GM12878 (cell line): ENCODE data around the gene PASK. TPM values are rescaled to one million over a fixed set of nuclear protein-coding genes. Genes with fewer than 3 reads are reported as not detected.

Experiments
- ATAC-seq: fragments of 200-7000 bp; cut with Tn5 transposase; 3 replicates; pipeline ENCODE4 v1.9.1; 2020; ENCODE audit warnings: mild to moderate bottlenecking, moderate library complexity
- BruUV-seq: library from RNA; stranded (reverse); fragments of 400-500 nt; replicated peaks from 2 replicates; lab custom pipeline; 2021; lab: Mats Ljungman, UMichigan
- CTCF ChIA-PET: fragments of 300-600 bp; sonication (Branson Sonifier 250); formaldehyde crosslinking; extraction: SDS; loops from one replicate; lab custom pipeline; 2021; ENCODE audit warnings: inconsistent platforms; lab: Yijun Ruan, JAX
- POLR2A ChIA-PET: fragments of 350-600 bp; formaldehyde crosslinking; extraction: SDS; loops from one replicate; lab custom pipeline; 2021; ENCODE audit warnings: inconsistent platforms; lab: Charles Lee
- RAD21 ChIA-PET: fragments of 300-600 bp; sonication (Branson Sonifier 250); formaldehyde crosslinking; loops from one replicate; lab custom pipeline; 2023; ENCODE audit warnings: antibody characterized with exemption; ENCODE audit not compliant: unreplicated experiment; lab: Charles Lee
- SMC1A ChIA-PET: fragments of 300-600 bp; sonication (Branson Sonifier 250); formaldehyde crosslinking; loops from one replicate; lab custom pipeline; 2023; ENCODE audit not compliant: unreplicated experiment, uncharacterized antibody; lab: Charles Lee
- DNase-seq: peaks from one replicate; pipeline ENCODE4 v3.0.0-alpha.2; 2011; ENCODE audit warnings: low read depth, low spot score
- FAIRE-seq: peaks from 3 replicates; lab custom pipeline; 2011; peaks lifted over from hg19 to GRCh38; lab: Jason Lieb, UNC
- H2AFZ ChIP-seq: 2 replicates; pipeline ENCODE4 v1.6.0; 2011; ENCODE audit warnings: low read depth, low read length, control low read depth; ENCODE audit not compliant: control insufficient read depth
- H3K27ac ChIP-seq: 2 replicates; pipeline ENCODE4 v1.5.1; 2011; ENCODE audit warnings: control low read depth; ENCODE audit not compliant: control insufficient read depth, insufficient read depth
- H3K27me3 ChIP-seq, 2 experiments: replicated peaks in 1 of 2; 2 replicates each; pipeline versions ENCODE4 v1.6.0 to v1.6.1; 2011; ENCODE audit warnings: low read length in 1 of 2; ENCODE audit not compliant: control insufficient read depth in 2 of 2, insufficient read depth in 2 of 2
- H3K36me3 ChIP-seq, 2 experiments: 2 replicates each; pipeline ENCODE4 v1.5.1; 2011; ENCODE audit warnings: low read length in 1 of 2; ENCODE audit not compliant: control insufficient read depth in 2 of 2, insufficient read depth in 2 of 2
- H3K4me1 ChIP-seq: 2 replicates; pipeline ENCODE4 v1.6.1; 2011; ENCODE audit warnings: mild to moderate bottlenecking, low read length, moderate library complexity, mixed read lengths; ENCODE audit not compliant: control insufficient read depth, insufficient read depth
- H3K4me2 ChIP-seq: 2 replicates; pipeline ENCODE4 v1.6.0; 2011; ENCODE audit warnings: control low read depth; ENCODE audit not compliant: control insufficient read depth, insufficient read depth
- H3K4me3 ChIP-seq: fragments of 200-600 bp; sonication (generic); 2 replicates; pipeline ENCODE4 v1.5.1; 2016
- H3K79me2 ChIP-seq: 2 replicates; pipeline ENCODE4 v1.6.0; 2011; ENCODE audit warnings: low read length; ENCODE audit not compliant: control insufficient read depth, insufficient read depth
- H3K9ac ChIP-seq: 2 replicates; pipeline ENCODE4 v1.8.0; 2011; ENCODE audit warnings: low read length, control low read depth, mixed read lengths; ENCODE audit not compliant: control insufficient read depth, insufficient read depth
- H3K9me3 ChIP-seq: replicated peaks from 3 replicates; pipeline ENCODE4 v1.5.1; 2011; ENCODE audit warnings: mild to moderate bottlenecking, low read length; ENCODE audit not compliant: control insufficient read depth, insufficient read depth
- H4K20me1 ChIP-seq: 2 replicates; pipeline ENCODE4 v1.6.0; 2011; ENCODE audit not compliant: control insufficient read depth, insufficient read depth
- FOXK2 ChIP-seq: fragments of 450-650 bp; IDR thresholded peaks from 2 replicates; pipeline ENCODE4 v1.6.1; 2017; ENCODE audit warnings: mild to moderate bottlenecking, moderate library complexity
- IRF4 ChIP-seq: IDR thresholded peaks from 2 replicates; pipeline ENCODE4 v1.6.1; 2011; ENCODE audit warnings: low read depth, low read length
- MTA2 ChIP-seq: fragments of 450-650 bp; IDR thresholded peaks from 2 replicates; pipeline ENCODE4 v1.6.1; 2016; ENCODE audit warnings: low read depth, mild to moderate bottlenecking, moderate library complexity
- NFXL1 ChIP-seq: fragments of 450-650 bp; IDR thresholded peaks from 2 replicates; pipeline ENCODE4 v1.6.1; 2017; ENCODE audit warnings: antibody characterized with exemption, mild to moderate bottlenecking, borderline replicate concordance
- POLR2AphosphoS2 ChIP-seq: IDR thresholded peaks from 2 replicates; pipeline ENCODE4 v1.6.1; 2011; ENCODE audit warnings: low read depth, mild to moderate bottlenecking, low read length, improper control_type of control experiment, moderate library complexity
- WGBS: methylation state at CpG from one replicate; pipeline ENCODE4 v1.1.6; 2016; ENCODE audit warnings: low lambda C conversion rate; ENCODE audit not compliant: insufficient replicate concordance, insufficient coverage; ENCODE audit errors: missing lambda C conversion rate; 5-methylcytosine and 5-hydroxymethylcytosine counted together
- in situ Hi-C: fragments of 300-500 bp; cut with MboI; formaldehyde crosslinking; loops from 9 replicates; pipeline ENCODE4 v1.14.3; 2018; ENCODE audit warnings: mixed read lengths
- intact Hi-C: fragments of 100-400 bp; cut with micrococcal nuclease; formaldehyde crosslinking; loops from one replicate; pipeline ENCODE4 v1.14.2; 2022; ENCODE audit not compliant: unreplicated experiment
- polyA plus RNA-seq, 11 experiments: library from polyadenylated mRNA; depleted of rRNA in 4 of 11; unstranded in 6 of 11; stranded (reverse) in 5 of 11; fragments of >200 nt; fragmentation: Nextera tagmentation in 4 of 11; fragmentation: Illumina TruSeq in 1 of 11; extraction: Ambion mirVana in 4 of 11; extraction: Trizol in 1 of 11; gene quantifications; 1 replicate in 1 of 11; 2 replicates in 10 of 11; pipeline versions ENCODE4 v1.2.1 to v1.2.3, GENCODE V29; 2011 to 2016; ENCODE audit warnings: inconsistent platforms in 2 of 11, missing spikeins in 2 of 11, low read depth in 1 of 11
- total RNA-seq, 4 experiments: library from RNA; depleted of rRNA in 3 of 4; stranded (reverse); fragments of >200 nt in 3 of 4; fragmentation: Illumina TruSeq in 1 of 4; extraction: Trizol in 1 of 4; gene quantifications; 2 replicates each; pipeline versions ENCODE4 v1.2.1 to v1.2.3, GENCODE V29; 2013 to 2021
- TF ChIP-seq, protein P1 (sequence below): fragments of 450-650 bp; IDR thresholded peaks from 2 replicates; pipeline ENCODE4 v1.6.1; 2016; ENCODE audit warnings: mild to moderate bottlenecking

PASK gene
- total and polyA plus RNA-seq, 10 of the 15 experiments (the other 5 are each of a cell fraction or from before 2014, with no cell fraction given) = 9.6 to 62.2 (median 28.5) TPM

DNA sequence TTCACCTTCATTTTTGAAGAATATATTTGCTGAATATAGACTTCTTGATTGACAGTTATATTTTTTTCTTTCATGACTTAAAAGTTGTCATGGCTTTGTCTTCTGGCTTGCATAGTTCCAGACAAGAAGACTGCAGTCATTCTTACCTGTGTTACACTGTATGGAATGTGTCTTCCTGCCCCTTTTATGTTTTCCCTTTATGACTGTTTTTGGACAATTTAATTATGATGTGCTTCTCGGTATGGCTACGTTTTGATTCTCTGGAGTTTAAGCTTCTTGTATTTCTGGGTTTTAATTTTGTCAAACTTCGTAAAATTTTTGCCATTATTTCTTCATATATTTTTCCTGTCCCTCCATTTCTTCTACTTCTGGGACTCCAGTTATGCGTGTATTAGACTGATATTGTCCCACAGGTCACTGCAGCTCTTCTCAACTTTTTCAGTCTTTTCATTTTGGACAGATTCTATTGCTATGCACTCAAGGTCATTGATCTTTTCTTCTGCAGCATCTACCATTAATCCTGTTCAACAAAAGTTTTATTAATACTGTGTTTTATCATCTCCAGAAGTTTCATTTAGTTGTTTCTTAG, 64.3 kb downstream of the PASK start:
- no peaks in the 10 kb centered on the region for H3K79me2 ChIP-seq
- ChIA-PET SMC1A (interaction anchor here (0.7 to 2.2 kb wide), 4 partner anchors 10 to 66 kb away, joined by 3 to 13 read pairs (median 3); partner anchors contain the start of gene PASK), RAD21 (no interaction called here), CTCF (interaction anchor here (0.7 kb wide), 1 partner anchor 65 kb away, joined by 3 read pairs; the partner anchor contains the start of gene PASK), POLR2A (interaction anchor here (0.6 to 0.9 kb wide), 3 partner anchors 11 to 65 kb away, joined by 3 to 4 read pairs (median 3); partner anchors contain the start of gene PASK)
- H3K9ac ChIP-seq = no peak overlapping the region
- no peak overlapping the region for H3K4me2 ChIP-seq
- WGBS = 87% methylated on average over 4 of the region's 4 CpGs
- H2AFZ ChIP-seq = no peak overlapping the region
- peaks cover 7 to 12% of the 10 kb centered on the region in 2 experiments; a peak in 3 of 4 replicates for H3K36me3 ChIP-seq
- H3K4me1 ChIP-seq = peaks cover 19% of the 10 kb centered on the region
- FAIRE-seq (no peak), ATAC-seq (no peak), DNase-seq (no peak)
- no peaks in the 10 kb centered on the region for H4K20me1 ChIP-seq
- in situ Hi-C loops (no loop called here), intact Hi-C loops (loop anchor here (10.0 kb wide), 1 partner anchor 60 kb away; the partner anchor contains the start of gene PASK)
- H3K27me3 ChIP-seq = no peaks in the 10 kb centered on the region
- H3K4me3 ChIP-seq = no peak overlapping the region
- TF ChIP-seq, protein P1, sequence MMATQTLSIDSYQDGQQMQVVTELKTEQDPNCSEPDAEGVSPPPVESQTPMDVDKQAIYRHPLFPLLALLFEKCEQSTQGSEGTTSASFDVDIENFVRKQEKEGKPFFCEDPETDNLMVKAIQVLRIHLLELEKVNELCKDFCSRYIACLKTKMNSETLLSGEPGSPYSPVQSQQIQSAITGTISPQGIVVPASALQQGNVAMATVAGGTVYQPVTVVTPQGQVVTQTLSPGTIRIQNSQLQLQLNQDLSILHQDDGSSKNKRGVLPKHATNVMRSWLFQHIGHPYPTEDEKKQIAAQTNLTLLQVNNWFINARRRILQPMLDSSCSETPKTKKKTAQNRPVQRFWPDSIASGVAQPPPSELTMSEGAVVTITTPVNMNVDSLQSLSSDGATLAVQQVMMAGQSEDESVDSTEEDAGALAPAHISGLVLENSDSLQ = 0 out of 2 replicates have a peak, but pooled peaks have one; percentile 22
- TF ChIP-seq FOXK2 (no peak), NFXL1 (no peak)
- BruUV-seq = TSS peak; percentile 9
- H3K27ac ChIP-seq = no peak overlapping the region
- no peaks in the 10 kb centered on the region; the same call in 2 of the 3 replicates for H3K9me3 ChIP-seq

DNA sequence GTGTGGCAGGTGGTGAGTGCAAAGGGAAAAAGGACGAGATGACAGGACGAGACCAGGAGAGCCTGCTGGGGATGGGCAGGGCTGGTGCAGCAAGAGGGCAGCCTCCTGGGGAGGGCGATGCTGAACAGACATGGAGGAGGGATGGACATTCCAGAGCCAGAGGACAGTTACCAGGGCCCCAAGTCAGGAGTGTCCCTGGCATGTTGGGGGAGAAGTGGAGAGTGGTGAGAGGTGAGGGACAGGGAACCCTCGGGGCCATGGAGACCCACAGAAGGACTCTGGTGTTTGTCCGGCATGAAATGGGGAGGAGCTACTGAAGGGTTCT, 66.2 kb downstream of the PASK start:
- DNase-seq = no peak
- Histone ChIP-seq H3K4me2 (no peak overlapping the region), H3K79me2 (no peaks in the 10 kb centered on the region), H3K9ac (no peak overlapping the region), H3K27ac (no peak overlapping the region), H3K4me1 (peaks cover 9% of the 10 kb centered on the region), H3K27me3 (no peaks in the 10 kb centered on the region), H4K20me1 (no peaks in the 10 kb centered on the region), H3K9me3 (no peaks in the 10 kb centered on the region; the same call in 2 of the 3 replicates), H2AFZ (no peak overlapping the region), H3K36me3 (peaks cover 3 to 9% of the 10 kb centered on the region in 2 experiments; a peak in 2 of 4 replicates), H3K4me3 (no peak overlapping the region)
- ChIA-PET RAD21 (no interaction called here), POLR2A (no interaction called here), CTCF (no interaction called here), SMC1A (no interaction called here)
- intact Hi-C loops = loop anchor here (10.0 kb wide), 1 partner anchor 62 kb away; the partner anchor contains the start of gene PASK
- no TSS peak for BruUV-seq
- in situ Hi-C loops = no loop called here
- 68% methylated on average over 5 of the region's 5 CpGs for WGBS
- TF ChIP-seq IRF4 (no peak), MTA2 (no peak), POLR2AphosphoS2 (0 out of 2 replicates have a peak, but pooled peaks have one; percentile 34)
- TF ChIP-seq, all 136 proteins: peak for 1
- ATAC-seq (no peak), FAIRE-seq (no peak)
